GM19351 (cell line): Measurements from ENCODE around the gene HTD2.
A peak's percentile ranks its signal among the peaks of the same experiment; 100 is the strongest.
"Not testable (repeated sequence)": the region's sequence is repeated elsewhere in the genome, so short reads cannot be mapped to it uniquely, and the experiment has no call there.

Experiments used
- ATAC-seq: cut with Tn5 transposase; IDR thresholded peaks from one replicate; pipeline ENCODE4 v1.9.1; 2021; ENCODE audit warnings: mild to moderate bottlenecking, moderate library complexity; ENCODE audit not compliant: unreplicated experiment

HTD2 gene

DNA sequence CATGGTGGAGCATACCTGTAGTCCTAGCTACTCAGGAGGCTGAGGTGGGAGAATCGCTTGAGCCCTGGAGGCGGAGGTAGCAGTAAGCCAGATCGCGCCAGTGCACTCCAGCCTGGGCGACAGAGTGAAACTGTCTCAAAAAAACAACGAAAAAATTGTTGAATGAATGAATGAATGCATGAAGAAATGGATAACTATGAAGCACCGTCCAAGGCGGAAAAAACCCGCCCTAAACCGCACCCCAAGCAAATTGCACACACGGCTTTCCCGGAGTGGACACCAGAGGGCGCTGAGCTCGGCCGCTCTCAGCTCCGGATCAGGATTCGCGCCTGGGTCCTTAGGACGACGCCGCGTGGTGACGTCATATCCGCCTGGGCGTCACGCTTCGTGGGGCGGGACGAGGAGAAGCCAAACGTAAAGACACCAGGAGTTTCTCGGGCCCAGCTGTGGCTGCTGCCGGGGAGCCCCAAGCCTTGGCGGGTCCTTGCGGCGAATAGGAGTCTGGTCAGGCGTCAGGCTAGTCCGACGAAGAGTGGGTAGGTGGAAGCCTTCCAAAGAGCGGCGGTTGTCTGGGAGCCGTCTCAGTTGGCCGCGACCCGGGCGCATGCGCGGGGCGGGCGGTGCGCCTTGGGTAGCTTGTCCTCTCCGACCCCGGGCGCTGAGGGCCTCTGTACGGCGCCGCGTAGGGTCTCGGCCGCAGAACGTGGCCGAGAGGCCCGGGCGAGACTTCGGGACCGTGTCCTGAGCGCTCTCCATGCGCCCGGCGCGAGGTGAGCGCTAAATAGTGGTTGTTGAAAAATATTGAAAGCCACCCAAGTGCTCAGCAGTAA lies at the start of gene HTD2, which contains the start of gene RPP14:
HTD2 (plus strand) TSS at position 639 of the 830 bp plus-strand sequence. CDS start 11,094 bp downstream, outside the sequence.
RPP14 (plus strand) TSS at position 364 of the 830 bp plus-strand sequence. CDS start 4,085 bp downstream, outside the sequence.
- peak; percentile 83 for ATAC-seq

DNA sequence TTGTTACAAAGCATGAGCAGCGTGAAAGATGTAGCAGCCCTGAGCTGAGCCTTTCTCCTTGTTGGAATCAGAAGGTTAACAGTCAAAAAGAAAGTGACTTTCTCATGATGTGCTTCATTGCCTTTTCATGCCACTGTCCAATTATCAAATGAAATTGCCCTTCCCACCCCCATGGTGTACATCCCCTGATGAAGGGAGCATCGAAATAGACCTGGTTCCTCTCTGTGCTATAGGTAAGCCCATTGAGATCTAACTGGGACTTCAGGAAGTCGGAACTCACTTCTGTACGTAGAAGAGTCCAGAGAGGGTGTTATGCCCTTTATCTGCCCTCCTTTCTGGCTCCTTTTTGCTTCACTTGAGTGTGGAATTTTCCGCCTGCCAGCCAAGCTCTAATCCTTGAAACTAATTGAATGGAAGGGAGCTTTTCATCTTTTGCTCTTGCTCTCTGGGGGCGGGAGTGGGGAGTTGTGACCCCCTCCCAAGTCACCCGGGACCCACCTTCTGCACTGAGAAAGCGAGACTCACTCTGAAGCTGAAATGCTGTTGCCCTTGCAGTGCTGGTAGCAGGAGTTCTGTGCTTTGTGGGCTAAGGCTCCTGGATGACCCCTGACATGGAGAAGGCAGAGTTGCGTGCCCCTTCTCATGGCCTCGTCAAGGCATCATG lies 47.8 kb upstream of the HTD2 start:
- ATAC-seq: no peak

DNA sequence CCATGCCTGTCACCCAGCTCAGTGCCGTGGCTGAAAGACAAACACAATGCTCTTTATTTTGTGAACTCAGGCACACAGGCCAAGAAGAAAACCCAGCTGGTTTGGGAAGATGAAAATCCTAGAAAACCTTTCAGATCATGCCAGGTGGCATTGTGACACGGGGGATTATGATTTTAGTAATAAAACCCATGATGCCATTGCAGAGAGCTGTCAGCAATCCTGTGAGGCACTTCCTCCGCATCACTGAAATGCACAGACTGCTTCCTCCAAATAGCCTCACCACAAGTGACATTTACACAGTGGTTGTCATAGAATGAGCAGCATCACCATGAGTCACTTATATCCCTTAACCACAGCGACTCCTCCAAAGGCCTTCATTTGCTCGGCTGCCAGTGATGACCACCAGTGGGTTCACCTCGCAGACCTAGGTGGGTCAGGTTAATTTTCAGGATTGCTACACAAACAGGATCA lies 46.0 kb upstream of the HTD2 start:
- no peak for ATAC-seq

DNA sequence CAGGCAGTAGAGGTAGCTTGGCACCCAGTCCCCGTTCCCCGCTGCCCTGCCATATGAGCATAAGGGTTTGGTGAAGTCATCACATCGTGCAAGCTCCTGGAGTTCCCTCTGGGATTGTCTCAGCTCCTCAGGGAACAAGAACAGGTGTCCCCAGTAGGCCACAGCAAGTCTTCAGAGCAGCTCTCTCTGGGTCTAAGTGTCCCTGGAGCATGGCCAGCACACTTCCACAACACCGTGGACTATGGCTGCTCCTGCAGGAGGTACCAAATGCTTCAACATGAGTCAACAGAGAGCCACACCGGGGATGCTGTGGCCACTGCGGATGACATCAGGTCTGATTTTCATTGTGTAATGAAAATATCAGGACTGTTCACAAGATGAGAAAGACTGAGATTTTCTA lies 45.6 kb upstream of the HTD2 start:
- ATAC-seq: no peak

DNA sequence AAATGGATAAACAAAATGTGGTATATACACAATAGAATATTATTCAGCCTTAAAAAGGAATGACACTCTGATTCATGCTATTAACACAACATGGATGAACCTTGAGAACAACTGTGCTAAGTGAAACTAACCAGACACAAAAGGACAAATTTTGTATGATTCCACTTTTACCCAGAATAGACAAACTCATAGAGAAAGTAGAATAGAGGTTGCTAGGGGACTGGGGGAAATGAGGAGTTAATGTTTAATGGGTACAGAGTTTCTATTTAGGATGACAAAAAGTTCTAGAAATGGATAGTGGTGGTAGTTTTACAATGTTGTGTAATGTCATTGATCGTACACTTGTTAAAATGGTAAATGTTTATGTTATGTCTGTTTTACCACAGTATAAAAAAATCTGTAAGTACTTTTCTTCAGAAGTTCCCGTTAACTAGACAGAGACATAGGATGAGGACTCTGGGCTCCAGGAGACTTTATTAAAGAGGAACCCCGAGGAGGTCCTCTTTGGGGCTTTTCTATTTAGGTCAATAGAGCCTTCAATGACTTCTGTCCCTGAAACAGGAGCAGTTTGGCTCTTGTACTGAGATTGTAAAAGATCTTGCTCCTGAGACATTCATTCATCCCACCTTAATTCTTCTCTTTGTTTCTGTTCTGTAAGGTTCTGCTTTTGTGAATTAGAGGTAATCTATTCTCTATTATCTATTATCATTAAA lies 44.2 kb upstream of the HTD2 start:
- ATAC-seq: no peak

DNA sequence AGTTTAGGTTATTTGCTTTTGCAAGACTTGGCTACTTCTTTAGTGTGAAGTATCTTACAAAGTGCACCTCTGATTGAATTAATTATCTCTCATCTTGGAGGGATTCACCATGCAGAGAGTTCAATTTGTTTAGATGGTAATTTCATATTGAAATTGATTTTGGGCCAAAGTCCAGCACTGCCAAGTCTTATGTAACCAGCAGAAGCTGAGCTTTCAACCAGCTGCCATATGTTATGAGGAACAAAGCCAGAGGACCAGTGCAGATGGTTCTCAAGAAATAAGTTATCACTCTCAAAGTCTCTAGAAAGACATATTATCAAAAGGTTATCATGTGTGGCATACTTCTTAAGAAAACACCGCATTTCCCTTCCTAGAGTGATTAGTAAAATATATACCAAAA lies 39.7 kb upstream of the HTD2 start:
- no peak for ATAC-seq

DNA sequence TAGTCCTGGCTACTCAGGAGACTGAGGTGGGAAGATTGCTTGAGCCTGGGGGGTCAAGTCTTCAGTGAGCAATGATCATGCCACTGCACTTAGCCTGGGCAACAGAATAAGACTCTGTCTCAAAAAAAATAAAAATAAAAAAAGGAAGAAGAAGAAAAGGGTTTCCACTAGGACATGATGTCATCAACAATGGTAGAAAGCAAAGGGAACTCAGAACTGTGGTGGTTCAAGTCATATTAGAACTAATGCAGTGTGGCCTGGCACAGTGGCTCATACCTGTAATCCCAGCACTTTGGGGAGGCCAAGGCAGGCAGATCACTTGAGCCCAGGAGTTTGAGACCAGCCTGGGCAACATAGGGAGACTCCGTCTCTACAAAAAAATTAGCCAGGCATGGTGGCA lies 38.8 kb upstream of the HTD2 start:
- not testable (repeated sequence) for ATAC-seq

DNA sequence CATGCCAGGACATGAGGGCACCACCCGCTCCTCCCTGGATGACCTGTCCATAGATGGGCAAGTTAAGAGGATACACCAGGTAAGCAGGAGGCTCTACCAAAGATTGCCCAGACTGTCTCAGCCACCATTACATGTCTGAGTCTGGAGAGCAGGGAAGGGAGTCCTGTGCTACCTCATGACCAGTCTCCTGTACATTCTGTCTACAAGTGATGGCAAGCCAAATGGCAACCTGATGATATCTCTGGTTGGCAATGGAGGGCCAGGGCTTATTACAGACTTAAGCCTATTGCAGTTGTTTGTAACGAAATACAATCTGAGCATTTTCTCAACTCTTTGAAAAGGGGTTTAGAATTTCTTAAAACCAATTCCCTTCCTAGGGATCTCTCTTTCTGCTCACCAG lies 37.0 kb upstream of the HTD2 start:
- no peak for ATAC-seq

DNA sequence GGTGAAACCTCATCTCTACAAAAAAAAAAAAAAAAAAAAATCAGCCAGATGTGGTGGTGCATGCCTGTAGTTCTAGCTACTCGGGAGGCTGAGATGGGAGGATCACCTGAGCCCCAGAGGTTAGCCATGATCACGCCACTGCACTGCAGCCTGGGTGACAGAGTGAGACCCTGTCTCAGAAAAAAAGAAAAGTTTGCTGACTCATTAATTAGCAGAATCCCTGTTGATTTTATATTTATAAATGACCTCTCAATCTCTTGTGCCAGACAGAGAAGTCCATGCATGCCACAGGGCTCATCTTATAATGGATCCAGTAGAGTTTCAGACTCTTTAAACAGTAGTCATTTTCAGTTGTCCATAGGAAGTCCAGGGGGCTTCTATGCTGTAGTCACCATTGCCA lies 35.8 kb upstream of the HTD2 start:
- no peak for ATAC-seq

DNA sequence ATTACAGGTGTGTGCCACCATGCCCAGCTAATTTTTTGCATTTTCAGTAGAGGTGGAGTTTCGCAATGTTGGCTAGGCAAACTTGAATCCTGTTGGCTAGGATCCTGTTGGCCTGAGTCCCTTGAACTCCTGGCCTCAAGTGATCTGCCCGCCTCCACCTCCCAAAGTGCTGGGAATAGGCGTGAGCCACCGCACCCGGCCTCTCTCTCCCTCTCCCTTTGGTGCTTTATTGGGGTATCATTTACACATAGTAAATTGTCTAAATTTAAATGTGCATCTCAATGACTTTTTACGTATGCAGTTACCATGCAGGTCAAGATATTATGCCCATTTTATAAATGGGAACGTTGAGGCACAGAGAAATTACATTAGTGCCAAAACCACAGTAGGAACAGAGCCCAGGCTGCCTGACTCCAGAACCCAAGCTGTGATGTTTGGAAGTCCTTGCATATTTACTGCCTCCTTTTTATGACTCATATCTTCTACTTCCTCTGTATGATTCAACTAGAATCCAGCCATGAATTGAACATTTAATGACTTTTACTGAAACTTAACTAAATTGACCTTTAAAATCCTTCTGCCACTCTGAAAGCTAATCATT lies 34.3 kb upstream of the HTD2 start:
- no peak for ATAC-seq

DNA sequence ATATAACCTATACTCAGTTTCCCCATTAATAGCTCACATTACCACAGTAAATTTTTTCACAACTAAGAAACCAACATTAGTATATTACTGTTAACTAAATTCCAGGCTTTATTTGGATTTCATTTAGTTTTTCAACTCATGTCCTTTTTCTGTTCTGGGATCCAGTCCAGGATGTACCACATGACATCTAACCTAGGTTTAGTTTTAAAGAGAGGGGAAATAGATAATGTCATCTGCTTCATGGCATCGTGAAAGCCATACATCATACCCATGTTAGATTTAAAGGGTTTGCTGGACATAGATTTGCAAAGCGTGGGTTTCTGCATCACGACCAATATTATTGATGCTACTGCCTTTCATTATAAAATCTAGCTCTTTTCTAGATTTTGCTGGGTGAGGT lies 33.4 kb upstream of the HTD2 start:
- ATAC-seq: no peak

DNA sequence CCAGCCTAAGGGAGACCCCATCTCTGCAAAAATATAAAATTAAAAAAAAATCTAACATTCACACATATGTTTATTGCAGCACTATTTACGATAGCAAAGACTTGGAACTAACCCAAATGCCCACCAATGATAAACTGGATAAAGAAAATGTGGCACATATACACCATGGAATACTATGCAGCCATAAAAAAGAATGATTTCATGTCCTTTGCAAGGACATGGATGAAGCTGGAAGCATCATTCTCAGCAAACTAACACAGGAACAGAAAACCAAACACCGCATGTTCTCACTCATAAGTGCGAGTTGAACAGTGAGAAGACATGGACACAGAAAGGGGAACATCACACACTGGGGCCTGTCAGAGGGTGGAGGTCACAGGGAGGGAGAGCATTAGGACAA lies 33.0 kb upstream of the HTD2 start:
- ATAC-seq: not testable (repeated sequence)

DNA sequence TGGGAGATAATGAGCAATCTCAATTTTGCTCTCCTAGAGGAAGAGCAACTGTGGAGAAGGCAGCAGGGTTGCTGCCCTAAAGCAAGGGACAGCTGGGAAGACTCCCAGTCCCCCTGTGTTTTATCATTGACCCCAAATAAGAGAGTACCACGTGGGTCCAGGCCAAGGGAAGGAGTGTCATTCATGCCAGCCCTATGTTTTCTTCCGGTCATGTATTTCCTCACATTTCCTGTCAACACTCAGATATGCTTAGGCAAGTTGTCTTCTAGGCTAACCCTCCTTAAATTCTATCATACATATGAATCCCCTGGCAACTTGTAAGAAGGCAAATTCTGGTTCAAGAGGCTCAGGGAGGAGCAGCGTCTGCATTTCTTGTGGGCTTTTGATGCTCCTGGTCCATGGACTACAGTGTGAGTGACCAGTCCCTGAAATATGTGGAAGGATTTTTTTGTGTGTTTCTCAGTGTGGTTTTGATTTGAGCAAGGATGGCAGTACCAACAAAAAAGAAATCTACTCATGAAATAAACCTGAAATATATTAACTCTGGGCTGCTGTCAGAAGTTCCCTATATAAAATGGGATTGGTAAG lies 32.2 kb upstream of the HTD2 start:
- ATAC-seq: no peak

DNA sequence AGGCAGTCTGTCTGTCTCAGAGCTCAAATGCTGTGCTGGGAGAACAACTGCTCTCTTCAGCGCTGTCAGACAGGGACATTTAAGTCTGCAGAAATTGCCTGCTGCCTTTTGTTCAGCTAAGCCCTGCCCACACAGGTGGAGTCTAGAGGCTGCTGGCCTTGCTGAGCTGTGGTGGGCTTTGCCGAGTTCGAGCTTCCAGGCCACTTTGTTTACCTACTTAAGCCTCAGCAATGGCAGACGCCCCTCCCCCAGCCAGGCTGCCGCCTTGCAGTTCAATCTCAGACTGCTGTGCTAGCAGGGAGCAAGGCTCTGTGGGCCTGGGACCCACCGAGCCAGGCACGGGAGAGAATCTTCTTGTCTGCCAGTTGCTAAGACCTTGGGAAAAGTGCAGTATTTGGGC lies 25.3 kb upstream of the HTD2 start:
- no peak for ATAC-seq

DNA sequence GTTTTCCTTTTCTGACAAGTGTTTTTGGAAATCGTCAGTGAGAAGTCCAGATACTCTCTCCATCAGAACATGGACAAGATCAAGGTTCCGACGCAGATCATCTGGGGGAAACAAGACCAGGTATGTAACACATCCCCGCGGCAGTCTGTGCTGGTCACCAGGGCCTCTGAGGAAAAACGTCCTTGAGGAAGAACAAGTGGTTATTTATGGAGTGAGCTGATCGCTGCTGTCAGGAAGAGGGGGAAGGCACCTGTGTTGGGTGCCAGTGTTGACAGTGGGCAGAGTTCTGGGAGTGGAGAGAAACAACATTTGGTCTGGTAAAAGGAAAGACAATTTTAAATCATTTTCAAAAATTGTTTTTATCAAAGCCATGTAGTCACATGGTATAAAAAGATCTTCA lies 21.0 kb upstream of the HTD2 start:
- ATAC-seq: no peak

DNA sequence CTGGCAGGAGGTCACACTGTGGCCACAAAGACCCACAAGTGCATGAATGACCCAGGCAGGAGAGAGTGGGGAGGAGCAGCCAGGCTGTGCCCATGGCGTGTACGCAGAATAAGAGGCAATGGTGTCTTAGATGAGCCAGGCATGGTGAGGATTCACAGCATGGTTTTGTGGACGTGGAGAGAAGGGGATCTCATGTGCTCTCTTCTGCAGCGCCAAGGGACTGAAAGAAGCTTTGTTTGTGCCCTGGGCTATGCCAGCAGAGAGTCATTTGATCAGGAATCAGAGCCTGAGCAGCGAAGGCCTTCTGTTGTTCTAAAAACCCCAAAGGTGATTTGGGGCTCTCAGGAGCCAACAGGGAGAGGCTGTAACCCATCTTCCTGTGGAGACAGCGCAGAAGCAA lies 19.0 kb upstream of the HTD2 start:
- ATAC-seq: no peak

DNA sequence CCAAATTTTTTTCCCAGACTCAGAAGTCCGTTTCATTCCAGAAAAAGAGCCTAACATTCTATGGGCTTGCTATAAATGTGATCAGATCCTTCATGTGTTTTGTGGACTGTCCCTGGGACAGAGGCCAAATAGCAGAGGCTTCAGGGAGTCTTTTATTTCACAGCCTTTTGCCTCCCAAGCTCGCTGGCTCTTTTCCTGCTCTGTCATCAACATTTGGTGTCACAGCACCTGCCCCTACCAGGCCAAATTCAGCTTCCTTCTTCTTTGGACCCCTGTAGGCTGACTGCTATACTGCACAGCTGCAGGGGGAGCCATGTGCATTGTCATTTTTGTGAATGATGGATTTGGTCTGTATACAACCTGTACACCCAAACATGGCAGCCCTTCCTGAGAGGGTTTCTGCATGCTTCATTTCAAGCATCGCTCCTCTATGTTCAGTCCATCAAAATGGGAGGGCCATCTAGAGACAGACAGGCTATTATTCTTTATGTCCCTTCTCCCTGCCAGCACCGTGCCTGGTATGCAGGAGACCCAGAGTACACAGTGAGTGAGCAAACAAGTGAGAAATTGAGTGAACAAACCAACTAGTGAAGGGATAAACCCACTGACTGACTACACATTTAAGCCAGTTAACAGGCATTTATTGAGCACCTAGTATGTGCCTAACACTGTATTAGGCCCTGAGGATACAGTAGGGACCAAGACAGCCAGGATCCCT lies 18.1 kb upstream of the HTD2 start:
- no peak for ATAC-seq

DNA sequence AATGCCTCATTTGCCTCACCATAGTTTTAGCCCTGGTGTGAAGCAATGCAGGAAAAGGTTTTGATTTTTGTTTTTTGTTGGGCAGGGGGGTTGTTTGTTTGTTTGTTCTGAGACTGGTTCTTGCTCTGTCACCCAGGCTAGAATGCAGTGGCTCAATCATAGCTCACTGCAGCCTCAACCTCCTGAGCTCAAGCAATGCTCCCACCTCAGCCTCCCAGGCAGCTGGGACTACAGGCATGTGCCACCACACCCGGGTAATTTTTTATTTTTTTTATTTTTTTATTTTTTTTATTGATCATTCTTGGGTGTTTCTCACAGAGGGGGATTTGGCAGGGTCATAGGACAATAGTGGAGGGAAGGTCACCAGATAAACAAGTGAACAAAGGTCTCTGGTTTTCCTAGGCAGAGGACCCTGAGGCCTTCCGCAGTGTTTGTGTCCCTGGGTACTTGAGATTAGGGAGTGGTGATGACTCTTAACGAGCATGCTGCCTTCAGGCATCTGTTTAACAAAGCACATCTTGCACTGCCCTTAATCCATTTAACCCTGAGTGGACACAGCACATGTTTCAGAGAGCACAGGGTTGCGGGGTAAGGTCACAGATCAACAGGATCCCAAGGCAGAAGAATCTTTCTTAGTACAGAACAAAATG lies 17.2 kb upstream of the HTD2 start:
- ATAC-seq: not testable (repeated sequence)

DNA sequence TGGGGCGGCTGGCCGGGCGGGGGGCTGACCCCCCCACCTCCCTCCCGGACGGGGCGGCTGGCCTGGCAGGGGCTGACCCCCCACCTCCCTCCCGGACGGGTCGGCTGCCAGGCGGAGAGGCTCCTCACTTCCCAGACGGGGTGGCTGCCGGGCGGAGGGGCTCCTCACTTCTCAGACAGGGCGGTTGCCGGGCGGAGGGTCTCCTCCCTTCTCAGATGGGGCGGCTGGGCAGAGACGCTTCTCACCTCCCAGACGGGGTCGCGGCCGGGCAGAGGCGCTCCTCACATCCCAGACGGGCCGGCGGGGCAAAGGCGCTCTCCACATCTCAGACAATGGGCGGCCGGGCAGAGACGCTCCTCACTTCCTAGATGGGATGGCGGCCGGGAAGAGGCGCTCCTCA lies 15.9 kb upstream of the HTD2 start:
- ATAC-seq: not testable (repeated sequence)
